GM12878 (cell line): ENCODE measurements around the gene HOXC9. TPM values are rescaled to one million over a fixed set of nuclear protein-coding genes. Genes with fewer than 3 reads are reported as not detected.

Source experiments
- ATAC-seq: fragments of 200-7000 bp; cut with Tn5 transposase; 3 replicates; pipeline ENCODE4 v1.9.1; 2020; ENCODE audit warnings: mild to moderate bottlenecking, moderate library complexity
- BruUV-seq: library from RNA; stranded (reverse); fragments of 400-500 nt; replicated peaks from 2 replicates; lab custom pipeline; 2021; lab: Mats Ljungman, UMichigan
- CTCF ChIA-PET: fragments of 300-600 bp; sonication (Branson Sonifier 250); formaldehyde crosslinking; extraction: SDS; loops from one replicate; lab custom pipeline; 2021; ENCODE audit warnings: inconsistent platforms; lab: Yijun Ruan, JAX
- POLR2A ChIA-PET: fragments of 350-600 bp; formaldehyde crosslinking; extraction: SDS; loops from one replicate; lab custom pipeline; 2021; ENCODE audit warnings: inconsistent platforms; lab: Charles Lee
- RAD21 ChIA-PET: fragments of 300-600 bp; sonication (Branson Sonifier 250); formaldehyde crosslinking; loops from one replicate; lab custom pipeline; 2023; ENCODE audit warnings: antibody characterized with exemption; ENCODE audit not compliant: unreplicated experiment; lab: Charles Lee
- SMC1A ChIA-PET: fragments of 300-600 bp; sonication (Branson Sonifier 250); formaldehyde crosslinking; loops from one replicate; lab custom pipeline; 2023; ENCODE audit not compliant: unreplicated experiment, uncharacterized antibody; lab: Charles Lee
- DNase-seq: peaks from one replicate; pipeline ENCODE4 v3.0.0-alpha.2; 2011; ENCODE audit warnings: low read depth, low spot score
- FAIRE-seq: peaks from 3 replicates; lab custom pipeline; 2011; peaks lifted over from hg19 to GRCh38; lab: Jason Lieb, UNC
- H2AFZ ChIP-seq: 2 replicates; pipeline ENCODE4 v1.6.0; 2011; ENCODE audit warnings: low read depth, low read length, control low read depth; ENCODE audit not compliant: control insufficient read depth
- H3K27ac ChIP-seq: 2 replicates; pipeline ENCODE4 v1.5.1; 2011; ENCODE audit warnings: control low read depth; ENCODE audit not compliant: control insufficient read depth, insufficient read depth
- H3K27me3 ChIP-seq, 2 experiments: replicated peaks in 1 of 2; 2 replicates each; pipeline versions ENCODE4 v1.6.0 to v1.6.1; 2011; ENCODE audit warnings: low read length in 1 of 2; ENCODE audit not compliant: control insufficient read depth in 2 of 2, insufficient read depth in 2 of 2
- H3K36me3 ChIP-seq, 2 experiments: 2 replicates each; pipeline ENCODE4 v1.5.1; 2011; ENCODE audit warnings: low read length in 1 of 2; ENCODE audit not compliant: control insufficient read depth in 2 of 2, insufficient read depth in 2 of 2
- H3K4me1 ChIP-seq: 2 replicates; pipeline ENCODE4 v1.6.1; 2011; ENCODE audit warnings: mild to moderate bottlenecking, low read length, moderate library complexity, mixed read lengths; ENCODE audit not compliant: control insufficient read depth, insufficient read depth
- H3K4me2 ChIP-seq: 2 replicates; pipeline ENCODE4 v1.6.0; 2011; ENCODE audit warnings: control low read depth; ENCODE audit not compliant: control insufficient read depth, insufficient read depth
- H3K4me3 ChIP-seq: fragments of 200-600 bp; sonication (generic); 2 replicates; pipeline ENCODE4 v1.5.1; 2016
- H3K79me2 ChIP-seq: 2 replicates; pipeline ENCODE4 v1.6.0; 2011; ENCODE audit warnings: low read length; ENCODE audit not compliant: control insufficient read depth, insufficient read depth
- H3K9ac ChIP-seq: 2 replicates; pipeline ENCODE4 v1.8.0; 2011; ENCODE audit warnings: low read length, control low read depth, mixed read lengths; ENCODE audit not compliant: control insufficient read depth, insufficient read depth
- H3K9me3 ChIP-seq: replicated peaks from 3 replicates; pipeline ENCODE4 v1.5.1; 2011; ENCODE audit warnings: mild to moderate bottlenecking, low read length; ENCODE audit not compliant: control insufficient read depth, insufficient read depth
- H4K20me1 ChIP-seq: 2 replicates; pipeline ENCODE4 v1.6.0; 2011; ENCODE audit not compliant: control insufficient read depth, insufficient read depth
- BACH1 ChIP-seq: fragments of 450-650 bp; IDR thresholded peaks from 2 replicates; pipeline ENCODE4 v1.6.1; 2017; ENCODE audit warnings: mild to moderate bottlenecking, borderline replicate concordance
- CEBPZ ChIP-seq: fragments of 150-350 bp; IDR thresholded peaks from 2 replicates; pipeline ENCODE4 v1.6.1; 2016; ENCODE audit warnings: low read depth, low read length
- EZH2 ChIP-seq: IDR thresholded peaks from 2 replicates; pipeline ENCODE4 v1.6.1; 2012; ENCODE audit warnings: low read depth, mild to moderate bottlenecking, control low read depth, inconsistent platforms, low read length, borderline replicate concordance; ENCODE audit not compliant: control insufficient read depth
- GABPA ChIP-seq: IDR thresholded peaks from 2 replicates; pipeline ENCODE4 v1.6.1; 2014; ENCODE audit warnings: antibody characterized with exemption, low read depth, mild to moderate bottlenecking, inconsistent platforms
- MTA3 ChIP-seq: IDR thresholded peaks from 2 replicates; pipeline ENCODE4 v1.6.1; 2012; ENCODE audit warnings: low read length, inconsistent platforms, borderline replicate concordance
- NKRF ChIP-seq: fragments of 450-650 bp; conservative IDR thresholded peaks from 2 replicates; pipeline ENCODE4 v1.6.1; 2017; ENCODE audit warnings: mild to moderate bottlenecking, moderate library complexity
- SMAD5 ChIP-seq: IDR thresholded peaks from 2 replicates; pipeline ENCODE4 v1.6.1; 2016; ENCODE audit warnings: antibody characterized with exemption, low read depth
- SUZ12 ChIP-seq: fragments of 200-600 bp; sonication (generic); IDR thresholded peaks from one replicate; pipeline ENCODE4 v1.6.1; 2018; ENCODE audit warnings: antibody characterized with exemption, mild to moderate bottlenecking; ENCODE audit not compliant: unreplicated experiment
- WGBS: methylation state at CpG from one replicate; pipeline ENCODE4 v1.1.6; 2016; ENCODE audit warnings: low lambda C conversion rate; ENCODE audit not compliant: insufficient replicate concordance, insufficient coverage; ENCODE audit errors: missing lambda C conversion rate; 5-methylcytosine and 5-hydroxymethylcytosine counted together
- in situ Hi-C: fragments of 300-500 bp; cut with MboI; formaldehyde crosslinking; loops from 9 replicates; pipeline ENCODE4 v1.14.3; 2018; ENCODE audit warnings: mixed read lengths
- intact Hi-C: fragments of 100-400 bp; cut with micrococcal nuclease; formaldehyde crosslinking; loops from one replicate; pipeline ENCODE4 v1.14.2; 2022; ENCODE audit not compliant: unreplicated experiment
- polyA plus RNA-seq, 11 experiments: library from polyadenylated mRNA; depleted of rRNA in 4 of 11; unstranded in 6 of 11; stranded (reverse) in 5 of 11; fragments of >200 nt; fragmentation: Nextera tagmentation in 4 of 11; fragmentation: Illumina TruSeq in 1 of 11; extraction: Ambion mirVana in 4 of 11; extraction: Trizol in 1 of 11; gene quantifications; 1 replicate in 1 of 11; 2 replicates in 10 of 11; pipeline versions ENCODE4 v1.2.1 to v1.2.3, GENCODE V29; 2011 to 2016; ENCODE audit warnings: inconsistent platforms in 2 of 11, missing spikeins in 2 of 11, low read depth in 1 of 11
- total RNA-seq, 4 experiments: library from RNA; depleted of rRNA in 3 of 4; stranded (reverse); fragments of >200 nt in 3 of 4; fragmentation: Illumina TruSeq in 1 of 4; extraction: Trizol in 1 of 4; gene quantifications; 2 replicates each; pipeline versions ENCODE4 v1.2.1 to v1.2.3, GENCODE V29; 2013 to 2021

The HOXC9 gene
- total and polyA plus RNA-seq, 10 of the 15 experiments (the other 5 are each of a cell fraction or from before 2014, with no cell fraction given): not detected

- Histone ChIP-seq H3K9ac (no peak overlapping the region), H4K20me1 (no peaks in the 10 kb centered on the region), H3K4me1 (no peaks in the 10 kb centered on the region), H3K36me3 (no peaks in the 10 kb centered on the region), H3K79me2 (no peaks in the 10 kb centered on the region), H3K9me3 (no peaks in the 10 kb centered on the region), H3K27me3 (peaks cover 36 to 68% of the 10 kb centered on the region in 2 experiments), H3K4me3 (no peak overlapping the region), H3K27ac (no peak overlapping the region), H3K4me2 (no peak overlapping the region), H2AFZ (no peak overlapping the region)
- TF ChIP-seq GABPA (no peak), BACH1 (no peak), SUZ12 (peak; percentile 32)
- DNase-seq (no peak), FAIRE-seq (no peak), ATAC-seq (no peak)
- ChIA-PET POLR2A (no interaction called here), CTCF (interaction anchor here (0.6 kb wide), 1 partner anchor 215 kb away, joined by 3 read pairs; no protein-coding TSS in a partner anchor), SMC1A (no interaction called here), RAD21 (no interaction called here)
- 17% methylated on average over 37 of the region's 39 CpGs for WGBS
- no TSS peak for BruUV-seq
- intact Hi-C loops: no loop called here
- in situ Hi-C loops: no loop called here
These were observed 39.6 kb upstream of the HOXC9 start for GRCh38 chr12:53960187-53961024.

- H3K27me3 ChIP-seq: peaks cover 31 to 67% of the 10 kb centered on the region in 2 experiments
- H3K4me2 ChIP-seq: no peak overlapping the region
- POLR2A ChIA-PET: no interaction called here
- DNase-seq (no peak), ATAC-seq (no peak), FAIRE-seq (no peak)
- intact Hi-C loops (no loop called here), in situ Hi-C loops (no loop called here)
- 30% methylated on average over 69 of the region's 72 CpGs for WGBS
- H3K79me2 ChIP-seq: no peaks in the 10 kb centered on the region
- TF ChIP-seq EZH2 (no peak), CEBPZ (no peak), MTA3 (no peak), NKRF (no peak), SMAD5 (no peak)
- H3K36me3 ChIP-seq: no peaks in the 10 kb centered on the region
- H4K20me1 ChIP-seq: no peaks in the 10 kb centered on the region
- BruUV-seq: no TSS peak
- H3K9ac ChIP-seq: no peak overlapping the region
- no peak overlapping the region for H3K4me3 ChIP-seq
- no peak overlapping the region for H2AFZ ChIP-seq
- no peaks in the 10 kb centered on the region for H3K9me3 ChIP-seq
- CTCF ChIA-PET: no interaction called here
- RAD21 ChIA-PET: no interaction called here
- H3K27ac ChIP-seq: no peak overlapping the region
- SMC1A ChIA-PET: no interaction called here
- H3K4me1 ChIP-seq: no peaks in the 10 kb centered on the region
These were observed 38.8 kb upstream of the HOXC9 start for GRCh38 chr12:53961025-53961761.
